ENCODE results near the gene AMOTL1. TPM values are rescaled to one million over a fixed set of nuclear protein-coding genes. Genes with fewer than 3 reads are reported as not detected.

The AMOTL1 gene
- total RNA-seq, 4 donors from 2014 or later, result 47.2 to 91.6 (median 66.9) TPM

GRCh38 chr11:94814272-94814976 lies 46.3 kb downstream of the AMOTL1 start:
- Histone ChIP-seq H3K4me1 (peaks cover 0 to 16% (median 0%) of the 10 kb centered on the region in 3 donors), H3K9me3 (no peaks in the 10 kb centered on the region), H3K27me3 (no peaks in the 10 kb centered on the region), H3K4me3 (no peak overlapping the region), H3K27ac (peak overlapping the region in 3 of 4 donors; percentile 53 to 63 (median 63)), H3K36me3 (peaks cover 0 to 32% (median 0%) of the 10 kb centered on the region in 3 donors)
- whole genome bisulfite sequencing, 2 donors, result 69 to 78% methylated on average over 7 of the region's 7 CpGs
- intact Hi-C loops (cut with DNase I), result no loop called here
- TF ChIP-seq POLR2A (IDR thresholded peaks at IDR 0.05), result no peak
- TF ChIP-seq CTCF (IDR thresholded peaks at IDR 0.05), result no peak
- no peak for DNase-seq

- Histone ChIP-seq H3K4me1 (peaks cover 0 to 11% (median 0%) of the 10 kb centered on the region in 3 donors), H3K36me3 (peaks cover 0 to 45% (median 0%) of the 10 kb centered on the region in 3 donors), H3K27me3 (no peaks in the 10 kb centered on the region), H3K27ac (no peak overlapping the region), H3K4me3 (no peak overlapping the region), H3K9me3 (no peaks in the 10 kb centered on the region)
- 85 to 88% methylated on average over 4 of the region's 4 CpGs for WGBS, 2 donors
- intact Hi-C loops (cut with DNase I), result no loop called here
- TF ChIP-seq POLR2A (IDR thresholded peaks at IDR 0.05), result no peak
- TF ChIP-seq CTCF (IDR thresholded peaks at IDR 0.05), result no peak
- no peak for DNase-seq
These were observed 47.7 kb downstream of the AMOTL1 start for GRCh38 chr11:94815705-94816344.

GRCh38 chr11:94820480-94820879 lies 52.3 kb downstream of the AMOTL1 start:
- DNase-seq, result no peak
- Histone ChIP-seq H3K4me1 (peaks cover 0 to 39% (median 15%) of the 10 kb centered on the region in 3 donors), H3K27me3 (no peaks in the 10 kb centered on the region), H3K4me3 (no peak overlapping the region), H3K9me3 (no peaks in the 10 kb centered on the region), H3K36me3 (peaks cover 0 to 75% (median 7%) of the 10 kb centered on the region in 3 donors), H3K27ac (no peak overlapping the region)
- intact Hi-C loops (cut with DNase I), result no loop called here
- 87 to 88% methylated on average over 7 of the region's 7 CpGs for WGBS, 2 donors
- TF ChIP-seq POLR2A (IDR thresholded peaks at IDR 0.05), result no peak

GRCh38 chr11:94821439-94821838 lies 53.3 kb downstream of the AMOTL1 start:
- Histone ChIP-seq H3K27ac (no peak overlapping the region), H3K36me3 (peaks cover 0 to 84% (median 7%) of the 10 kb centered on the region in 3 donors), H3K4me1 (peaks cover 0 to 47% (median 15%) of the 10 kb centered on the region in 3 donors), H3K9me3 (no peaks in the 10 kb centered on the region), H3K27me3 (no peaks in the 10 kb centered on the region), H3K4me3 (no peak overlapping the region)
- TF ChIP-seq POLR2A (IDR thresholded peaks at IDR 0.05) (no peak), CTCF (IDR thresholded peaks at IDR 0.05) (no peak)
- WGBS, 2 donors, result 93 to 97% methylated on average over 3 to 9 of the region's 14 CpGs
- intact Hi-C loops (cut with DNase I), result no loop called here
- no peak for DNase-seq

- peaks cover 0 to 91% (median 7%) of the 10 kb centered on the region in 3 donors for H3K36me3 ChIP-seq
These were observed 53.9 kb downstream of the AMOTL1 start for GRCh38 chr11:94822080-94822479.

More at GRCh38 chr11:94822080-94822479, 53.9 kb downstream of the AMOTL1 start:
- no peak overlapping the region for H3K4me3 ChIP-seq
- peak overlapping the region in 2 of 4 donors; percentile 41 to 53 for H3K27ac ChIP-seq
- H3K27me3 ChIP-seq, result no peaks in the 10 kb centered on the region
- H3K4me1 ChIP-seq, result peaks cover 0 to 50% (median 15%) of the 10 kb centered on the region in 3 donors
- 83 to 90% methylated on average over 7 of the region's 7 CpGs for WGBS, 2 donors
- DNase-seq, result no peak
- intact Hi-C loops (cut with DNase I), result no loop called here
- TF ChIP-seq POLR2A (IDR thresholded peaks at IDR 0.05) (no peak), CTCF (IDR thresholded peaks at IDR 0.05) (no peak)
- no peaks in the 10 kb centered on the region for H3K9me3 ChIP-seq

Data from esophagus squamous epithelium (tissue), 5 donors.